HFFc6 (cell line): ENCODE results near the gene MLLT3. TPM values are rescaled to one million over a fixed set of nuclear protein-coding genes. Genes with fewer than 3 reads are reported as not detected.

Experiments
- DNase-seq: peaks from one replicate; pipeline ENCODE4 v3.0.0-alpha.2; 2018
- H3K27ac Mint-ChIP-seq: 2 replicates; pipeline ENCODE4 v1.8.0; 2020; ENCODE audit warnings: mild to moderate bottlenecking, mixed read lengths
- H3K27me3 Mint-ChIP-seq: 2 replicates; pipeline ENCODE4 v1.8.0; 2021; ENCODE audit warnings: mild to moderate bottlenecking, moderate library complexity, mixed read lengths; ENCODE audit not compliant: insufficient read depth
- H3K36me3 Mint-ChIP-seq: 2 replicates; pipeline ENCODE4 v1.8.0; 2021; ENCODE audit warnings: low read depth, mixed read lengths
- H3K4me1 Mint-ChIP-seq: 2 replicates; pipeline ENCODE4 v1.8.0; 2020; ENCODE audit warnings: low read depth, mixed read lengths
- H3K4me3 Mint-ChIP-seq: 2 replicates; pipeline ENCODE4 v1.8.0; 2020; ENCODE audit warnings: mild to moderate bottlenecking, moderate library complexity, mixed read lengths
- H3K9me3 Mint-ChIP-seq: 2 replicates; pipeline ENCODE4 v1.8.0; 2020; ENCODE audit warnings: mild to moderate bottlenecking, mixed read lengths
- total RNA-seq, 6 experiments: library from RNA; stranded (reverse); fragmentation: NEBNext Ultra II Directional; extraction: Animal tissue kit (Norgen Biotek cat#: 25700); gene quantifications; 2 replicates in 1 of 6; 3 replicates in 5 of 6; pipeline ENCODE4 v1.2.3, GENCODE V29; 2021
- TF ChIP-seq, protein P1 (sequence below): fragments of 200-600 bp; sonication (generic); IDR thresholded peaks from 2 replicates; pipeline ENCODE4 v1.5.0; 2021; ENCODE audit warnings: antibody characterized with exemption, mild to moderate bottlenecking

The MLLT3 gene
- total RNA-seq, 6 experiments from 2014 or later, result 23.1 to 27.5 (median 24.7) TPM

DNA sequence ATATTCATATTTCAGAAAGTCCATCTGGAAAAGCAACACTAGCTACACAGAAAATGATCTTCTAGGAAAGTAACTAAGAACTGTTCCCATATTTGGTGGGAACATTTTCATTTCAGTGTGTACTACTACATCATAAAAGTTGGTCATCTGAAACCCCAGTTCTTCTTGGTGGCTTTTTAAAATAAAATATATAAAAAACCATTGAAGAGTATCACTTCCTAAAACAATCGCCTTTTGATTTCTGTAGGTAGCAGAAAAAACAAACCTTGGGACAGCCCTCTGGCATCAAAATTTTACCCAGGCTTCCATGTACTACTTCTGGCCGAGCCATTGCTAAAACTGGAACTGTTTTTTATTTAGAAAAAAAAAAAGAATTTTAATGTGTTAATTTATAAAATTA lies 158.5 kb downstream of the MLLT3 start:
- Mint-ChIP-seq H3K9me3 (no peaks in the 10 kb centered on the region), H3K4me1 (peaks cover 14% of the 10 kb centered on the region), H3K4me3 (no peak overlapping the region), H3K36me3 (no peaks in the 10 kb centered on the region), H3K27me3 (no peaks in the 10 kb centered on the region; the same call in 1 of the 2 replicates), H3K27ac (no peak overlapping the region)
- DNase-seq, result no peak
- TF ChIP-seq, protein P1, sequence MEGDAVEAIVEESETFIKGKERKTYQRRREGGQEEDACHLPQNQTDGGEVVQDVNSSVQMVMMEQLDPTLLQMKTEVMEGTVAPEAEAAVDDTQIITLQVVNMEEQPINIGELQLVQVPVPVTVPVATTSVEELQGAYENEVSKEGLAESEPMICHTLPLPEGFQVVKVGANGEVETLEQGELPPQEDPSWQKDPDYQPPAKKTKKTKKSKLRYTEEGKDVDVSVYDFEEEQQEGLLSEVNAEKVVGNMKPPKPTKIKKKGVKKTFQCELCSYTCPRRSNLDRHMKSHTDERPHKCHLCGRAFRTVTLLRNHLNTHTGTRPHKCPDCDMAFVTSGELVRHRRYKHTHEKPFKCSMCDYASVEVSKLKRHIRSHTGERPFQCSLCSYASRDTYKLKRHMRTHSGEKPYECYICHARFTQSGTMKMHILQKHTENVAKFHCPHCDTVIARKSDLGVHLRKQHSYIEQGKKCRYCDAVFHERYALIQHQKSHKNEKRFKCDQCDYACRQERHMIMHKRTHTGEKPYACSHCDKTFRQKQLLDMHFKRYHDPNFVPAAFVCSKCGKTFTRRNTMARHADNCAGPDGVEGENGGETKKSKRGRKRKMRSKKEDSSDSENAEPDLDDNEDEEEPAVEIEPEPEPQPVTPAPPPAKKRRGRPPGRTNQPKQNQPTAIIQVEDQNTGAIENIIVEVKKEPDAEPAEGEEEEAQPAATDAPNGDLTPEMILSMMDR, result no peak

DNA sequence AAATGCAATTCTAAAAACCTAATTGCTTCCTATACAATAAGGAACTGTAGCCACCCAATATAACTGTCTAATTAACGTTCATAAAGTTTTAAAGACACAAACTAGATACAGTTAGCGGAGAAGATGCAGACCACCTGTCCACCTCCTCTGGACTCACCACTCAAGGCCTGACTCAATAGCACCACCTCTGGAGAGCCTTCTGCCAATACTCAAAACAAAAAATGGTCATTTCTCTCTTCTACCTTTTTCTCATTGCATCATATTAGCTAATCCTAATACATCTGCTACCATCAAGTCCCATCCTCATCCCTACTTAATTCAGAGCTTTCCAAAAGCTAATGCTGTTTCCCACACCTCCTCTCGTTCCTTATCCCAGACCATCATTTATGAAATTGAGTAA lies 159.9 kb downstream of the MLLT3 start:
- Mint-ChIP-seq H3K9me3 (no peaks in the 10 kb centered on the region), H3K36me3 (no peaks in the 10 kb centered on the region), H3K4me1 (peaks cover 14% of the 10 kb centered on the region), H3K27ac (no peak overlapping the region), H3K27me3 (no peaks in the 10 kb centered on the region; the same call in 1 of the 2 replicates), H3K4me3 (no peak overlapping the region)
- TF ChIP-seq, protein P1, result peak; percentile 19; the same call in 1 of the 2 replicates
- DNase-seq, result no peak

DNA sequence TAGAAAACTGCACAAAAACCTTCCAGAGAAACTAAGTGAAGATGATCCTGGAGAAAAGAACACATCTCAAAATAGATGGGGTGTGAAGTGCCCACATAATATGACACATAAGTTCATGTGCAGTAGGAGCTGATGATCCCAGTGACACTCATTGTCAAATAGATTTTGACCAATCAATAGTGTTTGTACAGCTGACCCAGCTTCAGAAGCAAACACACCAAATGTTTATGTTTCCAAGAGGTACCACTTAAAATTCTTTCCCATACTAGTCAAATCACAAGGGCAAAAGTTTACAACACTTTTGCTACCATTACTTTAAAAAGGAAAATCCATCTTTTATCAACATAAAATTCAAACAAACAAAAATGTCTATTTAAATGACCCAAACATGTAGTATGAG lies 175.0 kb downstream of the MLLT3 start:
- Mint-ChIP-seq H3K36me3 (0 out of 2 replicates have a peak, but pooled peaks cover 5% of the 10 kb centered on the region), H3K4me1 (peaks cover 6% of the 10 kb centered on the region), H3K9me3 (no peaks in the 10 kb centered on the region), H3K27me3 (no peaks in the 10 kb centered on the region; the same call in 1 of the 2 replicates), H3K27ac (no peak overlapping the region), H3K4me3 (no peak overlapping the region)
- TF ChIP-seq, protein P1, result no peak
- DNase-seq, result no peak

DNA sequence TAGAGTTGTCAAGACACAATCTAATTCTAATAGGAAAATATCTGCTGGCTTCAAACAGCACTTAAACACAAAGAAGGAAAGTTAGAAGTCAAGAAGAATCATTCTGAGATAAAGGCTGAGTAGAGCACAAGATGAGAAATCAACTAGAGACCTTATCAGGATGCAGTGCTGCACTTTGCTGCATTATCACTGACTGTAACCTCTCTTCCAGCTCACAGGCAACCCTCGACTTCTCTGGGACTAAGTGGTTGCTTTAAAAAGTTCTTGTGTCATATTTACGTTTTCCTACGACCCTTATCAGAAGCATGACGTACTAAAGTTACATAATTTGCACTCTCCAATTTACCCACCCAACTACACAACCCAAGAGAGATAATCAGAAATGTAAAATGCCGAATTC lies 176.1 kb downstream of the MLLT3 start:
- H3K4me1 Mint-ChIP-seq, result peaks cover 16% of the 10 kb centered on the region
- H3K4me3 Mint-ChIP-seq, result no peak overlapping the region
- TF ChIP-seq, protein P1, result no peak
- DNase-seq, result no peak
- H3K27ac Mint-ChIP-seq, result no peak overlapping the region
- 0 out of 2 replicates have a peak, but pooled peaks cover 5% of the 10 kb centered on the region for H3K36me3 Mint-ChIP-seq
- H3K9me3 Mint-ChIP-seq, result no peaks in the 10 kb centered on the region
- no peaks in the 10 kb centered on the region for H3K27me3 Mint-ChIP-seq

DNA sequence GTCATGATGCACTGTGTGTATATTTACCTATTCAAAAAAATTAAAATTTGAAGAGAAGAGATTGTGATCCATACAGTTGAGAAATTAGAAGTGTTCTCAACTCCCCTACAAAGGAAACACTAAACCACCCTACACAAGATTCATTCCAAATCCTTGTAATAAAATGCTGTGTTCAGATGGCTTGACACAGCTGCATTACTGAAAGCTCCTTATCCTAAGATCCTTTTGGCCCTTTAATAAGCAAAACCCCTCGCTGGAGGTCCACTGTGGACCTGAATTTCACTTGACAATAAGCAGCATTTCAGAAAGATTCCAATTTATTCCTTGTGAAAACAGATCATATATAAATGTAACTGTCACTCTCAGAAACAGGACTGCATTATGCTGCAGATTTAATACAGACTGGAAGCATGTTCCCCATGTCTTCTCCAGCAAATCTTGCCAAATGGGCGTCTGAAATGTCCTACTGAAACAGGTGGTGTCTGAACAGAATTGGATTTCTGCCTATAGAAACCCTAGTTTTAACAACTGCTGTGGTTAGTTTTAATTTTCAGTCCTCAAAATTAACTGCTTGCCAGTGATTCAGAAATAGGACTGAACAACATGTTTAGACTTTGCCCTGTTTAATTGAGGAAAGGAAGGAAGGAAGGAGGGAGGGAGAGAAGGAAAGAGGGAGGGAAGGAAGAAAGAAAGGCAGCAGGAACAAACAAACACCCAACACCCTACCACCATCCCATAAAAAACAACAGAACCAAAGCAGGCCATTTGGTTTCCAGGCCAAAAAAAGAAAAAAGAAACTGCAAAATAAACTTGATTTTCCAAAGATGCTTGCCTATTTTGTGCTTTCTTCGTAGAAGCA lies 179.6 kb downstream of the MLLT3 start:
- Mint-ChIP-seq H3K9me3 (no peaks in the 10 kb centered on the region), H3K4me3 (no peak overlapping the region), H3K36me3 (0 out of 2 replicates have a peak, but pooled peaks cover 4% of the 10 kb centered on the region), H3K27me3 (no peaks in the 10 kb centered on the region), H3K27ac (no peak overlapping the region), H3K4me1 (peaks cover 34% of the 10 kb centered on the region)
- TF ChIP-seq, protein P1, result no peak
- DNase-seq, result no peak
